ENCODE results near the gene CPNE1.

- TF ChIP-seq NR2C2 (IDR thresholded peaks at IDR 0.05; ENCODE audit: borderline replicate concordance, control insufficient read depth, insufficient read length, low read depth) (no peak), POLR2A (IDR thresholded peaks at IDR 0.05; ENCODE audit: low read depth, low read length) (no peak), IRF5 (IDR thresholded peaks at IDR 0.05; ENCODE audit: borderline replicate concordance) (no peak), POLR2AphosphoS5 (IDR thresholded peaks at IDR 0.05; ENCODE audit: low read length) (no peak), BRCA1 (IDR thresholded peaks at IDR 0.05; ENCODE audit: low read depth, low read length) (no peak), RBBP5 (conservative IDR thresholded peaks at IDR 0.05) (no peak)
- TF ChIP-seq, protein P1, sequence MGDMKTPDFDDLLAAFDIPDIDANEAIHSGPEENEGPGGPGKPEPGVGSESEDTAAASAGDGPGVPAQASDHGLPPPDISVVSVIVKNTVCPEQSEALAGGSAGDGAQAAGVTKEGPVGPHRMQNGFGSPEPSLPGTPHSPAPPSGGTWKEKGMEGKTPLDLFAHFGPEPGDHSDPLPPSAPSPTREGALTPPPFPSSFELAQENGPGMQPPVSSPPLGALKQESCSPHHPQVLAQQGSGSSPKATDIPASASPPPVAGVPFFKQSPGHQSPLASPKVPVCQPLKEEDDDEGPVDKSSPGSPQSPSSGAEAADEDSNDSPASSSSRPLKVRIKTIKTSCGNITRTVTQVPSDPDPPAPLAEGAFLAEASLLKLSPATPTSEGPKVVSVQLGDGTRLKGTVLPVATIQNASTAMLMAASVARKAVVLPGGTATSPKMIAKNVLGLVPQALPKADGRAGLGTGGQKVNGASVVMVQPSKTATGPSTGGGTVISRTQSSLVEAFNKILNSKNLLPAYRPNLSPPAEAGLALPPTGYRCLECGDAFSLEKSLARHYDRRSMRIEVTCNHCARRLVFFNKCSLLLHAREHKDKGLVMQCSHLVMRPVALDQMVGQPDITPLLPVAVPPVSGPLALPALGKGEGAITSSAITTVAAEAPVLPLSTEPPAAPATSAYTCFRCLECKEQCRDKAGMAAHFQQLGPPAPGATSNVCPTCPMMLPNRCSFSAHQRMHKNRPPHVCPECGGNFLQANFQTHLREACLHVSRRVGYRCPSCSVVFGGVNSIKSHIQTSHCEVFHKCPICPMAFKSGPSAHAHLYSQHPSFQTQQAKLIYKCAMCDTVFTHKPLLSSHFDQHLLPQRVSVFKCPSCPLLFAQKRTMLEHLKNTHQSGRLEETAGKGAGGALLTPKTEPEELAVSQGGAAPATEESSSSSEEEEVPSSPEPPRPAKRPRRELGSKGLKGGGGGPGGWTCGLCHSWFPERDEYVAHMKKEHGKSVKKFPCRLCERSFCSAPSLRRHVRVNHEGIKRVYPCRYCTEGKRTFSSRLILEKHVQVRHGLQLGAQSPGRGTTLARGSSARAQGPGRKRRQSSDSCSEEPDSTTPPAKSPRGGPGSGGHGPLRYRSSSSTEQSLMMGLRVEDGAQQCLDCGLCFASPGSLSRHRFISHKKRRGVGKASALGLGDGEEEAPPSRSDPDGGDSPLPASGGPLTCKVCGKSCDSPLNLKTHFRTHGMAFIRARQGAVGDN (IDR thresholded peaks at IDR 0.05) = no peak
Measured at GRCh38 chr20:35651958-35652357, 12.7 kb downstream of the CPNE1 start.

Data from GM12878 (cell line).